Mesendoderm (in vitro differentiated cells): ENCODE measurements around the gene C1orf115.

Experiments
- DNase-seq: peaks from one replicate; pipeline ENCODE4 v3.0.0; 2013
- H2AK5ac ChIP-seq: 2 replicates; pipeline ENCODE4 v1.6.1; 2013; ENCODE audit warnings: low read length, inconsistent platforms
- H2BK120ac ChIP-seq: 2 replicates; pipeline ENCODE4 v1.6.1; 2013; ENCODE audit warnings: low read depth, mild to moderate bottlenecking, low read length, moderate library complexity, mixed read lengths
- H2BK15ac ChIP-seq: replicated peaks from 2 replicates; pipeline ENCODE4 v1.6.1; 2013; ENCODE audit warnings: low read depth, mild to moderate bottlenecking, moderate library complexity
- H2BK5ac ChIP-seq: 2 replicates; pipeline ENCODE4 v1.6.1; 2013; ENCODE audit warnings: low read length, inconsistent platforms
- H3K18ac ChIP-seq: 2 replicates; pipeline ENCODE4 v1.6.1; 2013; ENCODE audit warnings: mild to moderate bottlenecking, low read length, mixed read lengths
- H3K23ac ChIP-seq: one replicate; pipeline ENCODE4 v1.6.1; 2013; ENCODE audit warnings: low read length
- H3K27ac ChIP-seq: 2 replicates; pipeline ENCODE4 v1.5.1; 2013; ENCODE audit warnings: low read depth, mild to moderate bottlenecking, inconsistent platforms, low read length, moderate library complexity
- H3K27me3 ChIP-seq: 2 replicates; pipeline ENCODE4 v1.6.1; 2013; ENCODE audit warnings: low read length, control low read depth, mild to moderate bottlenecking, inconsistent platforms; ENCODE audit not compliant: insufficient read depth, poor library complexity
- H3K36me3 ChIP-seq: 2 replicates; pipeline ENCODE4 v1.6.1; 2013; ENCODE audit warnings: low read length, inconsistent platforms; ENCODE audit not compliant: control insufficient read depth, insufficient read depth
- H3K4ac ChIP-seq: one replicate; pipeline ENCODE4 v1.6.1; 2013; ENCODE audit warnings: low read depth, mild to moderate bottlenecking, low read length, moderate library complexity
- H3K4me1 ChIP-seq: 2 replicates; pipeline ENCODE4 v1.6.1; 2013; ENCODE audit warnings: low read depth, low read length, inconsistent platforms; ENCODE audit not compliant: control insufficient read depth
- H3K4me2 ChIP-seq: 2 replicates; pipeline ENCODE4 v1.6.1; 2013; ENCODE audit warnings: low read length
- H3K4me3 ChIP-seq: 2 replicates; pipeline ENCODE4 v1.5.1; 2013; ENCODE audit warnings: mild to moderate bottlenecking, low read length
- H3K56ac ChIP-seq: one replicate; pipeline ENCODE4 v1.6.1; 2013; ENCODE audit warnings: low read length
- H3K79me1 ChIP-seq: 2 replicates; pipeline ENCODE4 v1.6.1; 2013; ENCODE audit warnings: low read length, inconsistent platforms
- H3K79me2 ChIP-seq: 2 replicates; pipeline ENCODE4 v1.6.1; 2013; ENCODE audit warnings: mild to moderate bottlenecking, low read length; ENCODE audit not compliant: control insufficient read depth, insufficient read depth
- H3K9ac ChIP-seq: 2 replicates; pipeline ENCODE4 v1.6.1; 2013; ENCODE audit warnings: low read length, inconsistent platforms
- H4K5ac ChIP-seq: one replicate; pipeline ENCODE4 v1.6.1; 2013; ENCODE audit warnings: low read length
- H4K8ac ChIP-seq: one replicate; pipeline ENCODE4 v1.6.1; 2013; ENCODE audit warnings: low read depth, mild to moderate bottlenecking, control low read depth, low read length, moderate library complexity
- WGBS: extraction: QIAGEN DNeasy Blood & Tissue Kit; methylation state at CpG from one replicate; pipeline ENCODE4 v1.1.7; 2013; ENCODE audit warnings: low lambda C conversion rate, missing lambda C conversion rate; ENCODE audit not compliant: insufficient coverage; ENCODE audit errors: extremely low coverage; 5-methylcytosine and 5-hydroxymethylcytosine counted together

C1orf115 gene

DNA sequence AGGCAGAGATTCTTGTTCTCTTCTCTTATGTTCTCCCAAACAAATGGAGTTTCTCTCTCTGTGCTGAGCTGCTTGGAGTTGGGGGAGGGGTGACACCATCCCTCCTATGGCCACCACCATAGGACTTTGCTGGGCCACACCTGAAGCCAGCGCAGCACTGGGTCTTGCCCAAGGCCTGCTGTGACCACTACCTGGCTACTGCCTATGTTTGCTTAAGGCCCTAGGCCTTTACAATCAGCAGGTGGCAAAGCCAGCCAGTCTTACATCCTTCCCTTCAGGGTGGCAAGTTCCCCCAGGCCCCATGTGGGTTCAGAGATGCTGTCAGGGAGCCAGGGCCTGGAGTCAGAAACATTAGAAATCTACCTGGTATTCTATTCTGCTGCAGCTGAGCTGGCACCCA lies 51.7 kb downstream of the C1orf115 start:
- H3K56ac ChIP-seq: no peak overlapping the region
- no peak overlapping the region for H3K4ac ChIP-seq
- DNase-seq: no peak
- no peak overlapping the region for H2BK5ac ChIP-seq
- no peak overlapping the region for H2AK5ac ChIP-seq
- no peaks in the 10 kb centered on the region for H3K79me1 ChIP-seq
- no peak overlapping the region for H4K8ac ChIP-seq
- H3K36me3 ChIP-seq: no peaks in the 10 kb centered on the region
- no peak overlapping the region for H3K9ac ChIP-seq
- no peaks in the 10 kb centered on the region for H3K4me1 ChIP-seq
- no peak overlapping the region for H3K18ac ChIP-seq
- no peak overlapping the region for H2BK120ac ChIP-seq
- no peak overlapping the region for H3K4me2 ChIP-seq
- no peak overlapping the region for H4K5ac ChIP-seq
- H3K27ac ChIP-seq: no peak overlapping the region
- no peaks in the 10 kb centered on the region for H3K27me3 ChIP-seq
- no peak overlapping the region for H3K4me3 ChIP-seq
- WGBS: no CpG with 5 or more reads among the region's 1 CpG
- H3K23ac ChIP-seq: no peak overlapping the region
- H3K79me2 ChIP-seq: no peaks in the 10 kb centered on the region
- H2BK15ac ChIP-seq: no peak overlapping the region

DNA sequence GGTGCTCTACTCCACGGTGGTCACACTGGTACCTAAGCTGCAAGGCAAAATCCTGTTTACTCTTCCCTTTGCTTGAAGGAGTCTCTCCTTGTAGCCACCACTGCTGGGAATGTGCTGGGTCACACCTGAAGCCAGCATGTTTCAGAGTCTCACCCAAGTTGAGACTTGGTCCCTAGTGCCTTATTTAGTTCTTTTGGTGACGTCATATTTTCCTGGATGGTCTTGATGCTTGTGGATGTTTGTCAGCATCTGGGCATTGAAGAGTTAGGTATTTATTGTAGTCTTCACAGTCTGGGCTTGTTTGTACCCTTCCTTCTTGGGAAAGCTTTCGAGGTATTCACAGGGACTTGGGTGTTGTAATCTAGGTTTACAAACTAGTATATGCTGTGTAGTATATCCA lies 52.4 kb downstream of the C1orf115 start:
- no peak overlapping the region for H3K4ac ChIP-seq
- H3K23ac ChIP-seq: no peak overlapping the region
- no peaks in the 10 kb centered on the region for H3K4me1 ChIP-seq
- no peaks in the 10 kb centered on the region for H3K27me3 ChIP-seq
- H3K9ac ChIP-seq: no peak overlapping the region
- no peak overlapping the region for H3K4me3 ChIP-seq
- H3K18ac ChIP-seq: no peak overlapping the region
- H3K27ac ChIP-seq: no peak overlapping the region
- H4K5ac ChIP-seq: no peak overlapping the region
- WGBS: no CpG with 5 or more reads among the region's 3 CpGs
- no peaks in the 10 kb centered on the region for H3K79me1 ChIP-seq
- no peak overlapping the region for H3K4me2 ChIP-seq
- H3K56ac ChIP-seq: no peak overlapping the region
- no peaks in the 10 kb centered on the region for H3K36me3 ChIP-seq
- H3K79me2 ChIP-seq: no peaks in the 10 kb centered on the region
- no peak for DNase-seq
- no peak overlapping the region for H2BK120ac ChIP-seq
- no peak overlapping the region for H4K8ac ChIP-seq
- no peak overlapping the region for H2AK5ac ChIP-seq
- H2BK15ac ChIP-seq: no peak overlapping the region
- no peak overlapping the region for H2BK5ac ChIP-seq

DNA sequence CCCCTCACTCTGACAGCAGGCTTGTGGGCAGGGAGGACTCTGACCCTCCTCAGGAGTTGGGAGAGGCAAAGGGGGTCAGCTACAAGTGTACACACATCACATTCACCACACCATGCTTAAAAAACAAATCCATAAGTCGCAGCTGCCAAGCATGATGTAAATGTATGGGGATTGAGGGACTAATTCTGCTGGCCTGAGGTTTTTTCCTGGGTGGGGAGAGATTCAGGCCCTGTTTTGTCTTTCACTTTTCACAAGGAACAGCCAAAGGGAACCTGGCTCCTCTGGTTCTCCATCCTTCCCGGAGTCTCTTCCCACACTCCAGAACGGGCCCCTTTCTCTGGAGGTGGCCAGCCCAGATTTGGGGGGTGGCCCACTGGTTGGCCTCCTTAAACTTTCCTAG lies 56.7 kb downstream of the C1orf115 start:
- Histone ChIP-seq H4K8ac (no peak overlapping the region), H2AK5ac (no peak overlapping the region), H3K36me3 (no peaks in the 10 kb centered on the region), H4K5ac (no peak overlapping the region), H3K18ac (no peak overlapping the region), H3K4me2 (no peak overlapping the region), H2BK15ac (no peak overlapping the region), H3K27me3 (no peaks in the 10 kb centered on the region), H2BK120ac (no peak overlapping the region), H3K23ac (no peak overlapping the region), H3K9ac (no peak overlapping the region), H3K4ac (no peak overlapping the region), H2BK5ac (no peak overlapping the region), H3K79me1 (no peaks in the 10 kb centered on the region), H3K27ac (no peak overlapping the region), H3K4me1 (peaks cover 14% of the 10 kb centered on the region), H3K79me2 (no peaks in the 10 kb centered on the region), H3K4me3 (no peak overlapping the region), H3K56ac (no peak overlapping the region)
- no CpG with 5 or more reads among the region's 3 CpGs for WGBS
- no peak for DNase-seq

DNA sequence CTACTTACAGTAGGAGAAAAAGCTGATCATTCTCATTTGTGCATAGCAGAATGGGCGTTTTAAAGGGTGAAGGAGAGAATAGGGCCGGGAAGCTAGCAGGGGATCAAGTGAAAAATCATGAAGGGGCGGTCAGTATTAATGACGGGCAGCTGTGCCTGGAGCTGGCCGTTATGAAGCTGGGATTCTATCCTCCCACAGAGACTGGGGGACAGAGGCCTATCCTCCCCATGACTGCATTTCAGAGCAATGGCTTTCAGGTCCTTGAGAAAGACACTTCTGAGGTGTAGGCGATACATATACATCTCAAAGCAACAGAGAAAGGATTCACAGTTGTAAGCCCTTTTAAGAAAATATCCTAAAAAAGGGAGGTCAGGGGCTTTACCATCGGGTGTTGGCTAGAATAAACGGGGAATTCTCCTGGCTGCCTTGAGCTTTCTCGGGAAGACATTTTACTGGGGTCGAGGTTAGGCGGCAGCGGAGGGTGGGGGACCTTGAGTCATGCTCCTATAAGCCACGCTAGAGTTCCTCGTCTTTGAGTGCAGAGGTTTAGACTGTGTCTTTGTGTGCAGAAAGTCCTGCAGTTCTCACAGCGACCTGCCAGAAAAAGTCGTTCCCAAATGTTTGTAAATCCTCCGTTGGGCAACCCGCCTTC lies 57.4 kb downstream of the C1orf115 start:
- Histone ChIP-seq H3K9ac (peak overlapping the region; percentile 84), H2BK120ac (no peak overlapping the region), H3K18ac (no peak overlapping the region), H4K5ac (no peak overlapping the region), H3K36me3 (no peaks in the 10 kb centered on the region), H4K8ac (no peak overlapping the region), H3K23ac (no peak overlapping the region), H2BK15ac (no peak overlapping the region), H3K79me1 (no peaks in the 10 kb centered on the region), H3K4ac (no peak overlapping the region), H3K27ac (no peak overlapping the region), H3K4me2 (peak overlapping the region; percentile 78), H3K27me3 (no peaks in the 10 kb centered on the region), H2BK5ac (no peak overlapping the region), H3K79me2 (no peaks in the 10 kb centered on the region), H3K4me1 (peaks cover 14% of the 10 kb centered on the region), H3K4me3 (peak overlapping the region; percentile 30), H3K56ac (peak overlapping the region; percentile 94), H2AK5ac (no peak overlapping the region)
- WGBS: no CpG with 5 or more reads among the region's 18 CpGs
- no peak for DNase-seq

DNA sequence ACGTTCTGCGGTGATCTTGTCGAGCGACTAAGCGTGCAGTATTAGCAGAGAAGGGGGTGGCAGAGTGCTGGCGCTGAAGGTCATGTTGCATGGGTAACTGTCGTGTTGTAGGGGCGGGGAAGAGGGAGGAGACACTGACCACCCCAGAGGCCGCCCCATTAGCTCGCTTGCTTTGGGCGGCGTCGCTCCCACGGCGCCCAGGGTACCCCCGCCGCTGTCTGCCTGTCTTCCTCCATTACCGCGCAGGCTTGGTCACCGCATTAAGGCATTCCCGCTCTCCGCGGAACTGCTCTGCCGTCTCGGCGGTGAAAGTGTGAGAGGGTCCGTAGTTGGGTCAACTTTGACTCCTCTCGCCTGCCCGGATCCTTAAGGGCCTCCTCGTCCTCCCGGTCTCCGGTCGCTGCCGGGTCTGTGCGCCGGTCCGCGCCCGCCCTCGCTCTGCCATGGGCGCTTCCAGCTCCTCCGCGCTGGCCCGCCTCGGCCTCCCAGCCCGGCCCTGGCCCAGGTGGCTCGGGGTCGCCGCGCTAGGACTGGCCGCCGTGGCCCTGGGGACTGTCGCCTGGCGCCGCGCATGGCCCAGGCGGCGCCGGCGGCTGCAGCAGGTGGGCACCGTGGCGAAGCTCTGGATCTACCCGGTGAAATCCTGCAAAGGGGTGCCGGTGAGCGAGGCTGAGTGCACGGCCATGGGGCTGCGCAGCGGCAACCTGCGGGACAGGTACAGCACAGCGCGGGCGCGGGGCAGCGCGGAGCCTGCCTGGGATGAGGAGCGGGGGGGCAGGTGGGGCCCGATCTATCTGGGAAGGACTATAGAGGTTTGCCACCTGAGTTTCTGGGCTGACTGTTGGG lies 58.1 kb downstream of the C1orf115 start, which contains the start of gene MTARC2:
MTARC2 (plus strand) TSS at position 234 of the 846 bp plus-strand sequence; CDS start at position 444, 210 bp downstream.
- peak within 1 kb of the TSS; percentile 69 for H3K4me3 ChIP-seq
- no peaks in the 10 kb centered on the region for H3K79me2 ChIP-seq
- no peaks in the 10 kb centered on the region for H3K79me1 ChIP-seq
- H3K27me3 ChIP-seq: no peaks in the 10 kb centered on the region
- peak within 1 kb of the TSS; percentile 30 for H2AK5ac ChIP-seq
- no peak within 1 kb of the TSS for H2BK120ac ChIP-seq
- H3K23ac ChIP-seq: peak within 1 kb of the TSS; percentile 86
- H3K4me2 ChIP-seq: peak within 1 kb of the TSS; percentile 78
- DNase-seq: peak; percentile 90
- peak within 1 kb of the TSS; percentile 94 for H3K56ac ChIP-seq
- H3K4me1 ChIP-seq: peaks cover 14% of the 10 kb centered on the region
- WGBS: no CpG with 5 or more reads among the region's 77 CpGs
- H3K36me3 ChIP-seq: no peaks in the 10 kb centered on the region
- H2BK15ac ChIP-seq: no peak within 1 kb of the TSS
- H2BK5ac ChIP-seq: no peak within 1 kb of the TSS
- H4K5ac ChIP-seq: no peak within 1 kb of the TSS
- H3K18ac ChIP-seq: peak within 1 kb of the TSS; percentile 25
- H3K4ac ChIP-seq: no peak within 1 kb of the TSS
- H3K9ac ChIP-seq: peak within 1 kb of the TSS; percentile 84
- H3K27ac ChIP-seq: no peak within 1 kb of the TSS
- H4K8ac ChIP-seq: no peak within 1 kb of the TSS
